HCT116 (cell line): Measurements from ENCODE around the gene SELENOS. TPM values are rescaled to one million over a fixed set of nuclear protein-coding genes. Genes with fewer than 3 reads are reported as not detected.

Experiments
- ATAC-seq: fragments of 200-7000 bp; cut with Tn5 transposase; 2 replicates; pipeline ENCODE4 v1.9.1; 2020; ENCODE audit warnings: mild to moderate bottlenecking, moderate library complexity
- BruUV-seq: library from RNA; stranded (reverse); fragments of 400-500 nt; replicated peaks from 2 replicates; lab custom pipeline; 2021; lab: Mats Ljungman, UMichigan
- CTCF ChIA-PET: fragments of 300-600 bp; sonication (Branson Sonifier 250); formaldehyde crosslinking; loops from one replicate; lab custom pipeline; 2021; ENCODE audit warnings: antibody characterized with exemption; lab: Charles Lee
- POLR2A ChIA-PET: fragments of 300-600, 350-600 bp; sonication (Branson Sonifier 250); formaldehyde crosslinking; loops from one replicate; lab custom pipeline; 2021; ENCODE audit warnings: antibody characterized with exemption; lab: Charles Lee
- RAD21 ChIA-PET, 2 experiments: fragments of 300-600 bp; sonication (Branson Sonifier 250); formaldehyde crosslinking; loops; one replicate each; lab custom pipeline; 2023; ENCODE audit warnings: low total read pairs in 2 of 2; ENCODE audit not compliant: uncharacterized antibody in 2 of 2, unreplicated experiment in 2 of 2, low non-redundant PET in 1 of 2; lab: Charles Lee
- DNase-seq: peaks from one replicate; pipeline ENCODE4 v3.0.0-alpha.2; 2010; ENCODE audit warnings: low read depth, low spot score
- H2AFZ ChIP-seq: fragments of 200-600 bp; shearing (Covaris generic), sonication (generic); 2 replicates; pipeline ENCODE4 v1.6.1; 2017; ENCODE audit warnings: low read depth, mixed run types, mixed read lengths, antibody characterized with exemption, low read length; ENCODE audit not compliant: poor library complexity, severe bottlenecking
- H3K27ac ChIP-seq: 2 replicates; pipeline ENCODE4 v1.5.1; 2012; ENCODE audit warnings: low read depth, low read length
- H3K27me3 ChIP-seq: fragments of 200-600 bp; sonication (generic); 2 replicates; pipeline ENCODE4 v1.6.1; 2016; ENCODE audit warnings: mixed run types, low read length, mixed read lengths; ENCODE audit not compliant: insufficient read depth
- H3K36me3 ChIP-seq, 2 experiments: fragments of 200-500 bp in 1 of 2; fragments of 200-600 bp in 1 of 2; sonication (Bioruptor generic) in 1 of 2; sonication (generic) in 1 of 2; 2 replicates each; pipeline versions ENCODE4 v1.5.1 to v1.6.1; 2014 to 2016; ENCODE audit warnings: low read length in 2 of 2, inconsistent platforms in 1 of 2, mixed read lengths in 1 of 2, mixed run types in 1 of 2; ENCODE audit not compliant: insufficient read depth in 2 of 2, control insufficient read depth in 1 of 2
- H3K4me1 ChIP-seq, 2 experiments: fragments of 200-600 bp in 1 of 2; sonication (generic) in 1 of 2; 2 replicates each; pipeline versions ENCODE4 v1.5.1 to v1.6.1; 2012 to 2017; ENCODE audit warnings: low read length in 2 of 2, inconsistent platforms in 1 of 2, mild to moderate bottlenecking in 1 of 2, mixed read lengths in 1 of 2, mixed run types in 1 of 2, moderate library complexity in 1 of 2; ENCODE audit not compliant: insufficient read depth in 2 of 2, control insufficient read depth in 1 of 2
- H3K4me2 ChIP-seq: fragments of 200-600 bp; sonication (generic); 2 replicates; pipeline ENCODE4 v1.6.1; 2017; ENCODE audit warnings: mixed run types, low read length, mixed read lengths
- H3K4me3 ChIP-seq, 2 experiments: fragments of 200-600 bp in 1 of 2; sonication (generic) in 1 of 2; replicated peaks in 1 of 2; 2 replicates each; pipeline ENCODE4 v1.5.1; 2011 to 2016; ENCODE audit warnings: low read length in 2 of 2, control low read depth in 1 of 2, low read depth in 1 of 2, mild to moderate bottlenecking in 1 of 2, mixed read lengths in 1 of 2, mixed run types in 1 of 2
- H3K79me2 ChIP-seq: fragments of 200-600 bp; sonication (generic); 2 replicates; pipeline ENCODE4 v1.6.1; 2017; ENCODE audit warnings: mild to moderate bottlenecking, mixed run types, low read length, moderate library complexity, mixed read lengths; ENCODE audit not compliant: insufficient read depth
- H3K9ac ChIP-seq: fragments of 200-600 bp; sonication (generic); 2 replicates; pipeline ENCODE4 v1.6.1; 2016; ENCODE audit warnings: low read length, mixed read lengths
- H3K9me2 ChIP-seq: fragments of 200-600 bp; sonication (generic), shearing (Covaris generic); 2 replicates; pipeline ENCODE4 v1.6.1; 2017; ENCODE audit warnings: mixed run types, mild to moderate bottlenecking, moderate library complexity; ENCODE audit not compliant: insufficient read depth
- H3K9me3 ChIP-seq, 2 experiments: fragments of 200-500 bp in 1 of 2; fragments of 200-600 bp in 1 of 2; sonication (Bioruptor generic) in 1 of 2; sonication (generic) in 1 of 2; 2 replicates each; pipeline ENCODE4 v1.6.1; 2014 to 2017; ENCODE audit warnings: low read length in 2 of 2, mixed read lengths in 2 of 2, inconsistent platforms in 1 of 2, low read depth in 1 of 2, mild to moderate bottlenecking in 1 of 2, mixed run types in 1 of 2, moderate library complexity in 1 of 2; ENCODE audit not compliant: control insufficient read depth in 1 of 2, insufficient read depth in 1 of 2
- H4K20me1 ChIP-seq: fragments of 200-600 bp; sonication (generic), shearing (Covaris generic); 2 replicates; pipeline ENCODE4 v1.6.1; 2017; ENCODE audit warnings: mixed run types, mild to moderate bottlenecking, moderate library complexity; ENCODE audit not compliant: insufficient read depth
- ATF3 ChIP-seq: IDR thresholded peaks from 2 replicates; pipeline ENCODE4 v1.6.1; 2012
- CBX3 ChIP-seq: IDR thresholded peaks from 2 replicates; pipeline ENCODE4 v1.6.1; 2012; ENCODE audit warnings: low read depth
- CEBPB ChIP-seq: IDR thresholded peaks from 2 replicates; pipeline ENCODE4 v1.6.1; 2012; ENCODE audit warnings: low read depth
- CTCF ChIP-seq, 3 experiments: fragments of 200-600 bp in 1 of 3; sonication (generic) in 1 of 3; IDR thresholded peaks in 2 of 3; conservative IDR thresholded peaks in 1 of 3; 2 replicates each; pipeline ENCODE4 v1.5.1; 2012 to 2017; ENCODE audit warnings: low read depth in 2 of 3, low read length in 2 of 3, antibody characterized with exemption in 1 of 3, borderline replicate concordance in 1 of 3, control low read depth in 1 of 3, mild to moderate bottlenecking in 1 of 3, mixed read lengths in 1 of 3, mixed run types in 1 of 3, moderate library complexity in 1 of 3; ENCODE audit not compliant: insufficient read depth in 1 of 3
- EGR1 ChIP-seq: IDR thresholded peaks from 2 replicates; pipeline ENCODE4 v1.6.1; 2012; ENCODE audit warnings: low read depth
- ELF1 ChIP-seq: IDR thresholded peaks from 2 replicates; pipeline ENCODE4 v1.6.1; 2012; ENCODE audit warnings: low read depth, borderline replicate concordance
- EZH2 ChIP-seq: fragments of 200-600 bp; sonication (generic); IDR thresholded peaks from 2 replicates; pipeline ENCODE4 v1.6.1; 2017; ENCODE audit warnings: antibody characterized with exemption, mixed run types
- EZH2phosphoT487 ChIP-seq: fragments of 200-600 bp; IDR thresholded peaks from 2 replicates; pipeline ENCODE4 v1.6.1; 2018; ENCODE audit warnings: antibody characterized with exemption, borderline replicate concordance
- FOSL1 ChIP-seq: IDR thresholded peaks from 2 replicates; pipeline ENCODE4 v1.6.1; 2012; ENCODE audit warnings: low read depth
- MAX ChIP-seq: IDR thresholded peaks from 2 replicates; pipeline ENCODE4 v1.6.1; 2012
- POLR2A ChIP-seq: IDR thresholded peaks from 2 replicates; pipeline ENCODE4 v1.7.0; 2011; ENCODE audit warnings: borderline replicate concordance; ENCODE audit not compliant: insufficient read depth, insufficient read length; ENCODE audit errors: extremely low read depth
- RAD21 ChIP-seq: IDR thresholded peaks from 2 replicates; pipeline ENCODE4 v1.6.1; 2012; ENCODE audit warnings: low read depth, mild to moderate bottlenecking
- SIN3A ChIP-seq: IDR thresholded peaks from 2 replicates; pipeline ENCODE4 v1.6.1; 2012; ENCODE audit warnings: low read depth
- SP1 ChIP-seq: IDR thresholded peaks from 2 replicates; pipeline ENCODE4 v1.6.1; 2012; ENCODE audit warnings: low read depth
- TCF7L2 ChIP-seq: IDR thresholded peaks from 2 replicates; pipeline ENCODE4 v1.7.0; 2011; ENCODE audit warnings: borderline replicate concordance, inconsistent platforms; ENCODE audit not compliant: insufficient read depth, insufficient read length; ENCODE audit errors: extremely low read depth
- YY1 ChIP-seq: IDR thresholded peaks from 2 replicates; pipeline ENCODE4 v1.6.1; 2011; ENCODE audit warnings: low read length, low read depth, moderate library complexity, mild to moderate bottlenecking; ENCODE audit not compliant: insufficient replicate concordance; ENCODE audit errors: extremely low read depth
- ZBTB33 ChIP-seq: IDR thresholded peaks from 2 replicates; pipeline ENCODE4 v1.6.1; 2011; ENCODE audit warnings: mild to moderate bottlenecking, low read length, moderate library complexity; ENCODE audit not compliant: insufficient replicate concordance; ENCODE audit errors: extremely low read depth
- ZFX ChIP-seq: fragments of 450-650 bp; IDR thresholded peaks from 2 replicates; pipeline ENCODE4 v1.6.1; 2017
- ZNF274 ChIP-seq: fragments of 200-500 bp; sonication (Bioruptor generic); IDR thresholded peaks from 2 replicates; pipeline ENCODE4 v1.6.1; 2014; ENCODE audit warnings: mild to moderate bottlenecking, low read depth, low read length, inconsistent platforms
- intact Hi-C: fragments of 100-400 bp; cut with micrococcal nuclease; formaldehyde crosslinking; loops from 2 replicates; pipeline ENCODE4 v1.10.0; 2022
- total RNA-seq: library from RNA; stranded (reverse); gene quantifications from one replicate; pipeline ENCODE4 v1.2.1, GENCODE V29; 2021; ENCODE audit not compliant: unreplicated experiment

SELENOS gene
- total RNA-seq, 1 experiment from 2014 or later: 45.6 TPM

- H3K27me3 ChIP-seq: no peaks in the 10 kb centered on the region
- peaks cover 11% of the 10 kb centered on the region for H3K79me2 ChIP-seq
- no TSS peak for BruUV-seq
- H4K20me1 ChIP-seq: peaks cover 1% of the 10 kb centered on the region; the same call in 1 of the 2 replicates
- no peak overlapping the region for H2AFZ ChIP-seq
- DNase-seq (no peak), ATAC-seq (no peak)
- no peaks in the 10 kb centered on the region for H3K36me3 ChIP-seq
- H3K4me3 ChIP-seq: no peak overlapping the region
- ChIA-PET CTCF (no interaction called here), RAD21 (no interaction called here), POLR2A (no interaction called here)
- no peak overlapping the region for H3K27ac ChIP-seq
- H3K9me2 ChIP-seq: no peaks in the 10 kb centered on the region
- no peaks in the 10 kb centered on the region for H3K9me3 ChIP-seq
- intact Hi-C loops: loop anchor here (5.0 kb wide), 1 partner anchor 223 kb away; no protein-coding TSS in a partner anchor
- H3K4me1 ChIP-seq: peaks cover 9 to 16% of the 10 kb centered on the region in 2 experiments
- no peak overlapping the region for H3K9ac ChIP-seq
- H3K4me2 ChIP-seq: no peak overlapping the region
- no peak for TF ChIP-seq EGR1
- no peak for TF ChIP-seq CBX3
- no peak for TF ChIP-seq ZBTB33
- TF ChIP-seq RAD21: no peak
- no peak for TF ChIP-seq SIN3A
- TF ChIP-seq ZFX: no peak
- TF ChIP-seq TCF7L2: no peak
- TF ChIP-seq ATF3: no peak
- TF ChIP-seq EZH2: no peak
- TF ChIP-seq CTCF (IDR thresholded peaks at IDR 0.05 in 2 of 3, conservative IDR thresholded peaks at IDR 0.05 in 1 of 3; ENCODE audit: borderline replicate concordance in 1 of 3, insufficient read depth in 1 of 3, low read depth in 2 of 3, low read length in 2 of 3): no peak
- no peak for TF ChIP-seq MAX
- no peak for TF ChIP-seq SP1
- no peak for TF ChIP-seq POLR2A
- TF ChIP-seq ELF1: no peak
- TF ChIP-seq ZNF274: no peak
- no peak for TF ChIP-seq EZH2phosphoT487
- no peak for TF ChIP-seq CEBPB
- no peak for TF ChIP-seq YY1
- no peak for TF ChIP-seq FOSL1
These were observed 22.3 kb downstream of the SELENOS start for GRCh38 chr15:101255051-101255395.
